Neural crest cell (in vitro differentiated cells): Measurements from ENCODE around the gene ABCC8. TPM values are rescaled to one million over a fixed set of nuclear protein-coding genes. Genes with fewer than 3 reads are reported as not detected.

Source experiments
- DNase-seq: peaks from one replicate; pipeline ENCODE4 v3.0.0; 2021; ENCODE audit warnings: low read depth, mixed read lengths, low spot score
- H3K27ac Mint-ChIP-seq: one replicate; pipeline ENCODE4 v1.8.0; 2021; ENCODE audit warnings: mild to moderate bottlenecking, mixed read lengths; ENCODE audit not compliant: unreplicated experiment
- H3K27me3 Mint-ChIP-seq: 2 replicates; pipeline ENCODE4 v1.8.0; 2021; ENCODE audit warnings: low read depth, mild to moderate bottlenecking, mixed read lengths
- H3K36me3 Mint-ChIP-seq: 2 replicates; pipeline ENCODE4 v1.8.0; 2021; ENCODE audit warnings: low read depth, mild to moderate bottlenecking, mixed read lengths
- H3K4me1 Mint-ChIP-seq: 2 replicates; pipeline ENCODE4 v1.8.0; 2021; ENCODE audit warnings: mixed read lengths
- H3K4me3 Mint-ChIP-seq: one replicate; pipeline ENCODE4 v1.8.0; 2021; ENCODE audit warnings: mild to moderate bottlenecking, mixed read lengths
- H3K9me3 Mint-ChIP-seq: 2 replicates; pipeline ENCODE4 v1.8.0; 2021; ENCODE audit warnings: mixed read lengths
- total RNA-seq: library from RNA; stranded (reverse); gene quantifications from 2 replicates; pipeline ENCODE4 v1.2.1, GENCODE V29; 2021
- TF ChIP-seq, protein P1 (sequence below): fragments of 200-600 bp; sonication (generic); conservative IDR thresholded peaks from 2 replicates; pipeline ENCODE4 v1.5.0; 2021; ENCODE audit warnings: antibody characterized with exemption, mild to moderate bottlenecking

The ABCC8 gene
- total RNA-seq, 1 donor from 2014 or later = 6.1 TPM

DNA sequence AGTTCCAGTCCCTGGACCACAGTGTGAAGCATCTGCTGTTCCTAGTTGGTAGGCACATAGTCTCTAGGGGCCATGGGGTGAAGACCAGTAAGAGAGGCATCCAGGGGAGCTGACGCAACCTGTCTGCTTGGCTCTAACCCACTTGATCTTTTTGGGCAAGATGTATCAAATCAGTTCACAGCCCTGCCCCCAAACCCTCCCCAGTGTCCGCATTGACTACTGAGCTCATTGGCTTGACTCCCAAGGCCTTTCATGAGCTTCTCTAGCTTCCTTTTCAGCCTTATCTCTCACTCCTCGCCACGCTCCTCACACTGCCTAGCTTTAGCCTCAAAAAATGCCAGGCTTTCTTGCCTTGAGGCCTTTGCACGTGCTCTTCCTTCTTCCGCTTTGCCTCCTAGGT lies 29.7 kb upstream of the ABCC8 start:
- TF ChIP-seq, protein P1, sequence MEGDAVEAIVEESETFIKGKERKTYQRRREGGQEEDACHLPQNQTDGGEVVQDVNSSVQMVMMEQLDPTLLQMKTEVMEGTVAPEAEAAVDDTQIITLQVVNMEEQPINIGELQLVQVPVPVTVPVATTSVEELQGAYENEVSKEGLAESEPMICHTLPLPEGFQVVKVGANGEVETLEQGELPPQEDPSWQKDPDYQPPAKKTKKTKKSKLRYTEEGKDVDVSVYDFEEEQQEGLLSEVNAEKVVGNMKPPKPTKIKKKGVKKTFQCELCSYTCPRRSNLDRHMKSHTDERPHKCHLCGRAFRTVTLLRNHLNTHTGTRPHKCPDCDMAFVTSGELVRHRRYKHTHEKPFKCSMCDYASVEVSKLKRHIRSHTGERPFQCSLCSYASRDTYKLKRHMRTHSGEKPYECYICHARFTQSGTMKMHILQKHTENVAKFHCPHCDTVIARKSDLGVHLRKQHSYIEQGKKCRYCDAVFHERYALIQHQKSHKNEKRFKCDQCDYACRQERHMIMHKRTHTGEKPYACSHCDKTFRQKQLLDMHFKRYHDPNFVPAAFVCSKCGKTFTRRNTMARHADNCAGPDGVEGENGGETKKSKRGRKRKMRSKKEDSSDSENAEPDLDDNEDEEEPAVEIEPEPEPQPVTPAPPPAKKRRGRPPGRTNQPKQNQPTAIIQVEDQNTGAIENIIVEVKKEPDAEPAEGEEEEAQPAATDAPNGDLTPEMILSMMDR = no peak
- Mint-ChIP-seq H3K27ac (no peak overlapping the region), H3K36me3 (no peaks in the 10 kb centered on the region), H3K9me3 (no peaks in the 10 kb centered on the region), H3K4me1 (no peaks in the 10 kb centered on the region), H3K27me3 (peaks cover 47% of the 10 kb centered on the region), H3K4me3 (no peak overlapping the region)
- no peak for DNase-seq

DNA sequence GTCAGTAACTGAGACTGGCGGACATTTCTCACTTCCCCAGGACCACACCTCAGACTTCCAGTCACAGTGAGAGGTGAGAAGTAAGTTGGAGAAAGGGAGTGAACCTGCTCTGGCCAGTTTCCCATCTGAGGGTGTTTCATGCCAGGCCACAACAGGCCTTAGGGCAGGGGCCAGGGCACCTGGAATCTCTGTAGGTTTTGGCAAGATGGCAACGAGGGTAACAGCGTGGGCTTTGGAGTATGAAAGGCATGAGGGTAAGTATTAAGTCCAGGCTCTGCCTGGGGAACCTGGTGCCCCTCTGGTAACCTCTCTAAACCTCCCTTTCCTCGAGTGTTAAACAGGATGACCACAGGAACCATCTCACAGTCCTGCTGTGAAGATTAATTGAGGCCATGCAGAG lies 28.5 kb upstream of the ABCC8 start:
- Mint-ChIP-seq H3K4me3 (no peak overlapping the region), H3K36me3 (no peaks in the 10 kb centered on the region), H3K9me3 (no peaks in the 10 kb centered on the region), H3K4me1 (no peaks in the 10 kb centered on the region), H3K27ac (no peak overlapping the region), H3K27me3 (peaks cover 36% of the 10 kb centered on the region)
- TF ChIP-seq, protein P1 = no peak
- DNase-seq = no peak

GRCh38 chr11:17504330-17505107 lies 27.9 kb upstream of the ABCC8 start:
- no peaks in the 10 kb centered on the region for H3K9me3 Mint-ChIP-seq
- peaks cover 30% of the 10 kb centered on the region for H3K27me3 Mint-ChIP-seq
- H3K4me3 Mint-ChIP-seq = no peak overlapping the region
- H3K27ac Mint-ChIP-seq = no peak overlapping the region
- TF ChIP-seq, protein P1 = peak; percentile 85
- no peaks in the 10 kb centered on the region for H3K4me1 Mint-ChIP-seq
- DNase-seq = peak; percentile 77
- no peaks in the 10 kb centered on the region for H3K36me3 Mint-ChIP-seq

GRCh38 chr11:17502630-17503029 lies 26.0 kb upstream of the ABCC8 start:
- peaks cover 17% of the 10 kb centered on the region for H3K27me3 Mint-ChIP-seq
- TF ChIP-seq, protein P1 = no peak
- H3K36me3 Mint-ChIP-seq = no peaks in the 10 kb centered on the region
- no peak overlapping the region for H3K27ac Mint-ChIP-seq
- DNase-seq = no peak
- H3K4me1 Mint-ChIP-seq = no peaks in the 10 kb centered on the region
- no peak overlapping the region for H3K4me3 Mint-ChIP-seq
- H3K9me3 Mint-ChIP-seq = no peaks in the 10 kb centered on the region

DNA sequence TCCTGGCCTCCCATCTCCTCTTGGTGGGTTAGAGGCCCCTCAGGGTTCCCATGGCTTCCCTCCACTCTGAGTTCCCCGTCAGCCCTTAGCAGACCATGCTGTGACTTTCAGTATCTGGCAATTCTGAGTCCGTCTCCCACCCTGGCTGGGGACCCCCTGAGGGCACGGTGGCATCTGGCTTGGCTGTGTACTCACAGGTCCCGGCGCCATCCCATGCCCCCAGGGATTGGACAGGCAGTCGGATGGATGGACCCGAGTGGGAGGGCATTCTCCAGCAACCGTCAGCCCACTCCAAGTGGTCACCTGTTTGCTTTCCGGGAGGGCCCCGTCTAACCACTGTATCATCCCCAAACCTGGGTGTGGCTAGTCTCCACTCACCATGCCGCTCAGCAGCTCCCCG lies 24.0 kb upstream of the ABCC8 start:
- Mint-ChIP-seq H3K36me3 (no peaks in the 10 kb centered on the region), H3K4me3 (no peak overlapping the region), H3K4me1 (no peaks in the 10 kb centered on the region), H3K27ac (no peak overlapping the region), H3K9me3 (no peaks in the 10 kb centered on the region), H3K27me3 (peaks cover 12% of the 10 kb centered on the region)
- TF ChIP-seq, protein P1 = no peak
- no peak for DNase-seq
